Neural progenitor cell (in vitro differentiated cells): ENCODE measurements around the gene HAT1.

Experiments
- CTCF ChIP-seq: fragments of 200-600 bp; sonication (generic); IDR thresholded peaks from 2 replicates; pipeline ENCODE4 v1.5.1; 2017; ENCODE audit warnings: antibody characterized with exemption, mild to moderate bottlenecking
- EZH2 ChIP-seq: fragments of 200-600 bp; sonication (generic); IDR thresholded peaks from 2 replicates; pipeline ENCODE4 v1.6.1; 2017; ENCODE audit warnings: antibody characterized with exemption, mild to moderate bottlenecking, moderate library complexity
- EZH2phosphoT487 ChIP-seq: fragments of 200-600 bp; sonication (generic); IDR thresholded peaks from 2 replicates; pipeline ENCODE4 v1.6.1; 2017; ENCODE audit warnings: antibody characterized with exemption

DNA sequence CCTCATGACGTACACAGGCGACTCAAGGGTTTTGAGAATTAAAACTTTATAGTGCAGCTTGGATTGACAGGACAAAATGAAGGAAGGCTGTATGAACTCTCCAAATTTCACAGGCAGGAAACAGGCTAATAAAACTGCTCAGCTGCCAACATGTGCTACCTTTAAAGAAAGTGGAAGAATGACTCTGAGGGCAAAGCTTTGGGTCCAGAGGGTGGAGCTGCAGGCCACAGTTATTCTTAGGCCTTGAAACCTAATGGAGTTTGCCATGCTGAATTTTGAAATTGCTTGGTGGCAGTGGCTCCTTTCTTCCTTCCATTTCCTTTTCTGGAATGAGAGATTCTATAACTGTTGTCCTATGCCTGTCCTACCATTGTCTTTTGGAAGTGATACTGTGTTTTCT is 34.8 kb downstream of the HAT1 start:
- TF ChIP-seq CTCF (peak; percentile 26), EZH2 (no peak), EZH2phosphoT487 (no peak)
